ENCODE results near the gene RAB7A. TPM values are rescaled to one million over a fixed set of nuclear protein-coding genes. Genes with fewer than 3 reads are reported as not detected.

The RAB7A gene
- total and polyA plus RNA-seq, 2 of the 13 experiments (the other 11 are each of a cell fraction or from before 2014, with no cell fraction given): 26.5 to 182 TPM

GRCh38 chr3:128726023-128727016 lies at the start of gene RAB7A (continued):
- TF ChIP-seq ZNF747 (CRISPR knock-in tag; IDR thresholded peaks at IDR 0.05; ENCODE audit: borderline replicate concordance) (no peak), KAT8 (CRISPR knock-in tag; IDR thresholded peaks at IDR 0.05) (peak; percentile 90), RFXANK (CRISPR knock-in tag; IDR thresholded peaks at IDR 0.05) (no peak), MNT (IDR thresholded peaks at IDR 0.05) (peak; percentile 72), ZFP62 (CRISPR knock-in tag; IDR thresholded peaks at IDR 0.05) (no peak), NR2F6 (IDR thresholded peaks at IDR 0.05) (0 out of 2 replicates have a peak, but pooled peaks have one; percentile 4), NR2F6 (CRISPR knock-in tag; IDR thresholded peaks at IDR 0.05) (peak; percentile 64), NR2F2 (IDR thresholded peaks at IDR 0.05; ENCODE audit: borderline replicate concordance, low read depth) (no peak), ZNF724P (CRISPR knock-in tag; IDR thresholded peaks at IDR 0.05; ENCODE audit: borderline replicate concordance) (no peak), ZNF451 (CRISPR knock-in tag; IDR thresholded peaks at IDR 0.05) (no peak), TMF1 (CRISPR knock-in tag; IDR thresholded peaks at IDR 0.05; ENCODE audit: low read depth) (peak; percentile 86; the same call in 1 of the 2 replicates), TAF1 (CRISPR knock-in tag; IDR thresholded peaks at IDR 0.05) (peak; percentile 83), ZNF782 (CRISPR knock-in tag; IDR thresholded peaks at IDR 0.05; ENCODE audit: borderline replicate concordance) (no peak), HCFC1 (IDR thresholded peaks at IDR 0.05; ENCODE audit: low read depth, low read length) (no peak; the same call in 1 of the 2 replicates), ZNF44 (CRISPR knock-in tag; IDR thresholded peaks at IDR 0.05) (peak; percentile 68; the same call in 1 of the 2 replicates), ZNF7 (CRISPR knock-in tag; IDR thresholded peaks at IDR 0.05) (no peak), ZNF660 (CRISPR knock-in tag; IDR thresholded peaks at IDR 0.05; ENCODE audit: borderline replicate concordance, low read depth) (no peak), POLR2AphosphoS5 (IDR thresholded peaks at IDR 0.05; ENCODE audit: low read depth, low read length) (peak; percentile 85), RBFOX2 (IDR thresholded peaks at IDR 0.05; ENCODE audit: low read depth, low read length) (peak; percentile 90), ZNF75D (CRISPR knock-in tag; IDR thresholded peaks at IDR 0.05; ENCODE audit: borderline replicate concordance) (no peak), STAG1 (CRISPR knock-in tag; IDR thresholded peaks at IDR 0.05) (0 out of 2 replicates have a peak, but pooled peaks have one; percentile 5), ZFX (CRISPR knock-in tag; IDR thresholded peaks at IDR 0.05; ENCODE audit: low read depth) (peak; percentile 95), KDM2A (CRISPR knock-in tag; IDR thresholded peaks at IDR 0.05; ENCODE audit: borderline replicate concordance, low read depth) (peak; percentile 58), RELA (CRISPR knock-in tag; IDR thresholded peaks at IDR 0.05) (no peak), ZBTB44 (CRISPR knock-in tag; IDR thresholded peaks at IDR 0.05) (peak; percentile 63; the same call in 1 of the 2 replicates), TBL1XR1 (IDR thresholded peaks at IDR 0.05; ENCODE audit: borderline replicate concordance, low read length, partially characterized antibody) (no peak), ZNF883 (CRISPR knock-in tag; IDR thresholded peaks at IDR 0.05; ENCODE audit: not compliant biosample characterization) (peak; percentile 70), ZNF564 (CRISPR knock-in tag; IDR thresholded peaks at IDR 0.05) (no peak), HOXA9 (CRISPR knock-in tag; IDR thresholded peaks at IDR 0.05; ENCODE audit: borderline replicate concordance) (no peak), MAFK (conservative IDR thresholded peaks at IDR 0.05 in 1 of 2, IDR thresholded peaks at IDR 0.05 in 1 of 2; ENCODE audit: low read length in 2 of 2) (no peak)
